GM21515 (cell line): Measurements from ENCODE around the gene GLDC.
A peak's percentile ranks its signal among the peaks of the same experiment; 100 is the strongest.
"Not testable (repeated sequence)": the region's sequence is repeated elsewhere in the genome, so short reads cannot be mapped to it uniquely, and the experiment has no call there.

Source experiments
- ATAC-seq: cut with Tn5 transposase; IDR thresholded peaks from one replicate; pipeline ENCODE4 v1.9.1; 2021; ENCODE audit not compliant: unreplicated experiment

The GLDC gene

GRCh38 chr9:6575324-6576034 is 70.0 kb downstream of the GLDC start:
- ATAC-seq, result peak; percentile 83

GRCh38 chr9:6567140-6567591 is 78.4 kb downstream of the GLDC start:
- no peak for ATAC-seq

- no peak for ATAC-seq
Measured at GRCh38 chr9:6566409-6567139, 79.0 kb downstream of the GLDC start.

GRCh38 chr9:6565312-6565711 is 80.2 kb downstream of the GLDC start:
- ATAC-seq, result no peak

GRCh38 chr9:6564868-6565267 is 80.7 kb downstream of the GLDC start:
- ATAC-seq, result no peak

GRCh38 chr9:6564360-6564759 is 81.2 kb downstream of the GLDC start:
- no peak for ATAC-seq

GRCh38 chr9:6562871-6563430 is 82.6 kb downstream of the GLDC start:
- no peak for ATAC-seq

GRCh38 chr9:6562201-6562600 is 83.3 kb downstream of the GLDC start:
- no peak for ATAC-seq

GRCh38 chr9:6557883-6558616 is 87.5 kb downstream of the GLDC start:
- no peak for ATAC-seq

- no peak for ATAC-seq
Measured at GRCh38 chr9:6553866-6554265, 91.7 kb downstream of the GLDC start.

- ATAC-seq, result no peak
Measured at GRCh38 chr9:6552498-6553121, 92.9 kb downstream of the GLDC start.

- no peak for ATAC-seq
Measured at GRCh38 chr9:6552033-6552432, 93.5 kb downstream of the GLDC start.

- no peak for ATAC-seq
Measured at GRCh38 chr9:6551136-6551535, 94.4 kb downstream of the GLDC start.

- no peak for ATAC-seq
Measured at GRCh38 chr9:6549106-6549800, 96.3 kb downstream of the GLDC start.

- ATAC-seq, result no peak
Measured at GRCh38 chr9:6545017-6545691, 100.4 kb downstream of the GLDC start.

GRCh38 chr9:6543204-6543603 is 102.3 kb downstream of the GLDC start:
- ATAC-seq, result no peak

GRCh38 chr9:6542617-6543016 is 102.9 kb downstream of the GLDC start:
- ATAC-seq, result not testable (repeated sequence)

GRCh38 chr9:6538666-6539071 is 106.9 kb downstream of the GLDC start:
- no peak for ATAC-seq

GRCh38 chr9:6535594-6535993 is 109.9 kb downstream of the GLDC start:
- no peak for ATAC-seq
